HG02840 (cell line): ENCODE results near the gene PIEZO1.
"Not testable (repeated sequence)": the region's sequence is repeated elsewhere in the genome, so short reads cannot be mapped to it uniquely, and the experiment has no call there.

Experiments
- ATAC-seq: cut with Tn5 transposase; IDR thresholded peaks from one replicate; pipeline ENCODE4 v1.9.1; 2021; ENCODE audit warnings: mild to moderate bottlenecking, moderate library complexity, moderate number of reproducible peaks; ENCODE audit not compliant: unreplicated experiment, low FRiP score

The PIEZO1 gene

GRCh38 chr16:88804552-88805339, 19.7 kb upstream of the PIEZO1 start:
- no peak for ATAC-seq

GRCh38 chr16:88804173-88804551, 19.1 kb upstream of the PIEZO1 start:
- ATAC-seq, result no peak

- ATAC-seq, result peak; percentile 52
These were observed 18.4 kb upstream of the PIEZO1 start, which contains the start of gene CDT1 for GRCh38 chr16:88803264-88803987. Gene CDT1, plus strand, starts transcription at chr16:88803789. Its CDS starts 43 bp downstream, at chr16:88803832.

GRCh38 chr16:88800277-88800592, 15.2 kb upstream of the PIEZO1 start:
- no peak for ATAC-seq

- ATAC-seq, result no peak
These were observed 14.7 kb upstream of the PIEZO1 start for GRCh38 chr16:88799569-88800276.

GRCh38 chr16:88798772-88799455, 13.9 kb upstream of the PIEZO1 start:
- no peak for ATAC-seq

- ATAC-seq, result no peak
These were observed 13.1 kb upstream of the PIEZO1 start for GRCh38 chr16:88798073-88798472.

GRCh38 chr16:88796278-88796677, 11.3 kb upstream of the PIEZO1 start:
- ATAC-seq, result no peak

- no peak for ATAC-seq
These were observed 8.4 kb upstream of the PIEZO1 start for GRCh38 chr16:88793251-88793954.

- ATAC-seq, result no peak
These were observed 7.7 kb upstream of the PIEZO1 start for GRCh38 chr16:88792668-88793250.

- ATAC-seq, result no peak
These were observed 7.1 kb upstream of the PIEZO1 start for GRCh38 chr16:88792078-88792550.

- no peak for ATAC-seq
These were observed 5.5 kb upstream of the PIEZO1 start for GRCh38 chr16:88790312-88791211.

GRCh38 chr16:88789594-88789993, 4.6 kb upstream of the PIEZO1 start:
- no peak for ATAC-seq

GRCh38 chr16:88788749-88789148, 3.7 kb upstream of the PIEZO1 start:
- ATAC-seq, result not testable (repeated sequence)

GRCh38 chr16:88787579-88788314, 2.7 kb upstream of the PIEZO1 start:
- ATAC-seq, result no peak

- ATAC-seq, result no peak
These were observed 239 bp downstream of the PIEZO1 start for GRCh38 chr16:88784856-88785105.

- no peak for ATAC-seq
These were observed 755 bp downstream of the PIEZO1 start for GRCh38 chr16:88784074-88784855.
